ENCODE results near the gene BFSP1. TPM values are rescaled to one million over a fixed set of nuclear protein-coding genes. Genes with fewer than 3 reads are reported as not detected.

Gene BFSP1
- total RNA-seq, 3 donors from 2014 or later, result 0.17 to 1.1 (median 0.70) TPM

DNA sequence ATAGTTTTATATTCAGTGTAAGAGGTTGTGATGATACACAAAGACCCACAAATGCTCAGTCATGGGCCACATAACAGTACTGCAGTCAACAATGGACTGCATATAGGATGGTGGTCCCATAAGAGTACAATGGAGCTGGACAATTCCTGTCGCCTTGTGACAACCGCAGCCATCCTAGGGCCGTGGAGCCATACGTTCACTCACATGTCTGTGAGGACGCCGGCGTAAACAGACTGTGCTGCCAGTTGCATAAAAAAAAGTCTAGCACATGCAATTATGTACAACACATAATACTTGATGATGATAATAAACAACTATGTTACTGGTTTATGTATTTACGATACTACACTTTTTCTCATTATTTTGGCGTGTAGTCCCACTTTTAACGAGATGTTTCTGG, 30.9 kb downstream of the BFSP1 start:
- Histone ChIP-seq H3K4me1 (ENCODE audit: low read depth) (peaks cover 5% of the 10 kb centered on the region), H3K4me3 (no peak overlapping the region), H3K36me3 (ENCODE audit: low read depth) (no peaks in the 10 kb centered on the region), H3K9me3 (no peaks in the 10 kb centered on the region)
- no peak for DNase-seq
- intact Hi-C loops (cut with DNase I, micrococcal nuclease), result loop anchor here in 1 of 2 donors (10.0 kb wide), 2 partner anchors 115 to 495 kb away; no protein-coding TSS in a partner anchor
- TF ChIP-seq, protein P1, sequence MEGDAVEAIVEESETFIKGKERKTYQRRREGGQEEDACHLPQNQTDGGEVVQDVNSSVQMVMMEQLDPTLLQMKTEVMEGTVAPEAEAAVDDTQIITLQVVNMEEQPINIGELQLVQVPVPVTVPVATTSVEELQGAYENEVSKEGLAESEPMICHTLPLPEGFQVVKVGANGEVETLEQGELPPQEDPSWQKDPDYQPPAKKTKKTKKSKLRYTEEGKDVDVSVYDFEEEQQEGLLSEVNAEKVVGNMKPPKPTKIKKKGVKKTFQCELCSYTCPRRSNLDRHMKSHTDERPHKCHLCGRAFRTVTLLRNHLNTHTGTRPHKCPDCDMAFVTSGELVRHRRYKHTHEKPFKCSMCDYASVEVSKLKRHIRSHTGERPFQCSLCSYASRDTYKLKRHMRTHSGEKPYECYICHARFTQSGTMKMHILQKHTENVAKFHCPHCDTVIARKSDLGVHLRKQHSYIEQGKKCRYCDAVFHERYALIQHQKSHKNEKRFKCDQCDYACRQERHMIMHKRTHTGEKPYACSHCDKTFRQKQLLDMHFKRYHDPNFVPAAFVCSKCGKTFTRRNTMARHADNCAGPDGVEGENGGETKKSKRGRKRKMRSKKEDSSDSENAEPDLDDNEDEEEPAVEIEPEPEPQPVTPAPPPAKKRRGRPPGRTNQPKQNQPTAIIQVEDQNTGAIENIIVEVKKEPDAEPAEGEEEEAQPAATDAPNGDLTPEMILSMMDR (IDR thresholded peaks at IDR 0.05), result no peak
- ATAC-seq, result no peak

DNA sequence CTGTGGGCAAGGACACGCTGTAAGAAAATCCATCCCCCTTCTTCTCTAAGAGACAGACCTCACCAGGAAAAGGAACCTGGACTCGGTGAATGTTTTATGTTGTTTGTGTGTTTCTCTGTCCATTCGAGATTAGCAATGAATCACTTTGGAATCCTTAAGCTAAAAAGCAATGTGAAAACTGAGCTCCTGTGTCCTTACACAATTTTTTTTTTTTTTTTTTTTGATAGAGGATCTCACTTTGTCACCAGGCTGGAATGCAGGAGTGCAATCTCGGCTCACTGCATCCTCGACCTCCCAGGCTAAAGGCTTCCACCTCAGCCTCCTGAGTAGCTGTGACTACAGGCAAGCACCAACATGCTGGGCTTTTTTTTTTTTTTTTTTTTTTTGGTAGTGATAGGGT, 32.1 kb downstream of the BFSP1 start:
- intact Hi-C loops (cut with DNase I, micrococcal nuclease), result no loop called here
- Histone ChIP-seq H3K4me3 (no peak overlapping the region), H3K9me3 (no peaks in the 10 kb centered on the region), H3K36me3 (ENCODE audit: low read depth) (no peaks in the 10 kb centered on the region), H3K4me1 (ENCODE audit: low read depth) (no peaks in the 10 kb centered on the region)
- TF ChIP-seq, protein P1 (IDR thresholded peaks at IDR 0.05), result no peak
- no peak for DNase-seq
- no peak for ATAC-seq

GRCh38 chr20:17498641-17499040, 32.5 kb downstream of the BFSP1 start:
- no peak for DNase-seq
- Histone ChIP-seq H3K4me1 (ENCODE audit: low read depth) (no peaks in the 10 kb centered on the region), H3K4me3 (no peak overlapping the region), H3K9me3 (no peaks in the 10 kb centered on the region), H3K36me3 (ENCODE audit: low read depth) (no peaks in the 10 kb centered on the region)
- intact Hi-C loops (cut with DNase I, micrococcal nuclease), result no loop called here
- TF ChIP-seq, protein P1 (IDR thresholded peaks at IDR 0.05), result no peak
- ATAC-seq, result no peak

DNA sequence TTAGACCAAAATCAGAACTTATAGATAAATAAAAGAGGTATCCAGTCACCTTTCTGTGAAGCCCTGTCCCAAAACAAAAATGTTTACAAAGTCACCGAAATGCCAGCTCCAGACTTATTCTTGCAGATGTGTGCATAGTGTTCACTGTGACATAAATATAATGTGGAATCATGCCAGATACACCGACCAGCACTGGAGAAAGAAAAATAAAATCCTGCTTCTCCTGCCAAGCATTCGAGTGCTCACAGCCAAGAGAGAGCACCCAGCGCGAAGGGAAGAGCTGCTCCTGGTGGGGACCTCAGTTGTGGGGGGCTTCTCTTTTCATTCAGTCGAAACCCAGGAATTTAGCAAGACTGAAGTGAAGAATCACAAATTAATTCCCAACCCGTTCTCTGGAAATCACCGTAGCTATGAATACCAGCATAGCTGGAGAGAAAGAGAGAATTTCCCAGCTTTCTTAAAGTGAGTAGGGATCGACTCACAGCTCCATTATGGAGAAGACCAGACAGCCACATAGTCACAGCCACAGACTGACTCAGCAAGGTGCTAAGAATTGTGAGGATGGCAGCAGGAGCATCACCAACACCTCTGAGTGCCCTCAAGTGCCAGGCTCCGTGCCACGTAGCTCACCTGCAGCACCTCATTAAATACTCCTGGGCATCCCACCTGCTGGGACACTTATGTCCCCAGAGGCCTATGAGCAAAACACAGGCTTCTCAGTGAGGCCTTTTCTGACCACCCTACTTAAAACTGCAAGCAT, 33.2 kb downstream of the BFSP1 start:
- intact Hi-C loops (cut with DNase I, micrococcal nuclease), result no loop called here
- Histone ChIP-seq H3K4me3 (no peak overlapping the region), H3K4me1 (ENCODE audit: low read depth) (no peaks in the 10 kb centered on the region), H3K9me3 (no peaks in the 10 kb centered on the region), H3K36me3 (ENCODE audit: low read depth) (no peaks in the 10 kb centered on the region)
- DNase-seq (no peak), ATAC-seq (no peak)
- TF ChIP-seq, protein P1 (IDR thresholded peaks at IDR 0.05), result no peak

GRCh38 chr20:17495826-17496225, 35.4 kb downstream of the BFSP1 start:
- H3K36me3 ChIP-seq (ENCODE audit: low read depth), result no peaks in the 10 kb centered on the region
- TF ChIP-seq, protein P1 (IDR thresholded peaks at IDR 0.05), result no peak
- no peaks in the 10 kb centered on the region for H3K9me3 ChIP-seq
- H3K4me3 ChIP-seq, result no peak overlapping the region
- H3K4me1 ChIP-seq (ENCODE audit: low read depth), result no peaks in the 10 kb centered on the region
- intact Hi-C loops (cut with DNase I, micrococcal nuclease), result no loop called here
- no peak for DNase-seq
- ATAC-seq, result no peak

All from mucosa of descending colon (tissue), 3 donors.